GM19328 (cell line): Measurements from ENCODE around the gene LPIN2.
"Not testable (repeated sequence)": the region's sequence is repeated elsewhere in the genome, so short reads cannot be mapped to it uniquely, and the experiment has no call there.

ENCODE experiments used
- ATAC-seq: cut with Tn5 transposase; IDR thresholded peaks from one replicate; pipeline ENCODE4 v1.9.1; 2021; ENCODE audit warnings: mild to moderate bottlenecking, moderate library complexity; ENCODE audit not compliant: unreplicated experiment

The LPIN2 gene

GRCh38 chr18:3044931-3045698 lies 32.2 kb upstream of the LPIN2 start:
- ATAC-seq: no peak

- ATAC-seq: no peak
Measured at GRCh38 chr18:3042379-3042778, 29.4 kb upstream of the LPIN2 start.

GRCh38 chr18:3041843-3042242 lies 28.9 kb upstream of the LPIN2 start:
- ATAC-seq: no peak

- ATAC-seq: no peak
Measured at GRCh38 chr18:3040881-3041280, 27.9 kb upstream of the LPIN2 start.

GRCh38 chr18:3040173-3040572 lies 27.2 kb upstream of the LPIN2 start:
- ATAC-seq: no peak

GRCh38 chr18:3037423-3037915 lies 24.5 kb upstream of the LPIN2 start:
- peak; percentile 86 for ATAC-seq

- ATAC-seq: no peak
Measured at GRCh38 chr18:3036108-3036507, 23.2 kb upstream of the LPIN2 start.

- no peak for ATAC-seq
Measured at GRCh38 chr18:3035635-3036034, 22.7 kb upstream of the LPIN2 start.

GRCh38 chr18:3032721-3033120 lies 19.8 kb upstream of the LPIN2 start:
- no peak for ATAC-seq

GRCh38 chr18:3029215-3029952 lies 16.4 kb upstream of the LPIN2 start:
- no peak for ATAC-seq

- ATAC-seq: not testable (repeated sequence)
Measured at GRCh38 chr18:3028115-3028514, 15.2 kb upstream of the LPIN2 start.

GRCh38 chr18:3027370-3027891 lies 14.5 kb upstream of the LPIN2 start:
- no peak for ATAC-seq

GRCh38 chr18:3025544-3025943 lies 12.6 kb upstream of the LPIN2 start:
- ATAC-seq: no peak

- not testable (repeated sequence) for ATAC-seq
Measured at GRCh38 chr18:3023603-3024002, 10.7 kb upstream of the LPIN2 start.

GRCh38 chr18:3016585-3017297 lies 3.8 kb upstream of the LPIN2 start:
- no peak for ATAC-seq

- ATAC-seq: no peak
Measured at GRCh38 chr18:3015851-3016250, 2.9 kb upstream of the LPIN2 start.

GRCh38 chr18:3015204-3015592 lies 2.3 kb upstream of the LPIN2 start:
- ATAC-seq: no peak

GRCh38 chr18:3014503-3015203 lies 1.7 kb upstream of the LPIN2 start:
- ATAC-seq: no peak

GRCh38 chr18:3012136-3013023 lies 564 bp downstream of the LPIN2 start:
- ATAC-seq: peak; percentile 36

GRCh38 chr18:3010086-3010485 lies 2.9 kb downstream of the LPIN2 start:
- no peak for ATAC-seq
